AG10803 (cell line): ENCODE results near the gene ACSS1.

Experiments used
- DNase-seq: peaks from one replicate; pipeline ENCODE4 v3.0.0; 2010; ENCODE audit warnings: low read depth
- H3K4me3 ChIP-seq: 2 replicates; pipeline ENCODE4 v1.5.1; 2011; ENCODE audit warnings: mild to moderate bottlenecking, low read length, control low read depth
- TF ChIP-seq, protein P1 (sequence below): conservative IDR thresholded peaks from 2 replicates; pipeline ENCODE4 v1.5.1; 2011; ENCODE audit warnings: mild to moderate bottlenecking, low read length, control low read depth, inconsistent platforms

The ACSS1 gene

DNA sequence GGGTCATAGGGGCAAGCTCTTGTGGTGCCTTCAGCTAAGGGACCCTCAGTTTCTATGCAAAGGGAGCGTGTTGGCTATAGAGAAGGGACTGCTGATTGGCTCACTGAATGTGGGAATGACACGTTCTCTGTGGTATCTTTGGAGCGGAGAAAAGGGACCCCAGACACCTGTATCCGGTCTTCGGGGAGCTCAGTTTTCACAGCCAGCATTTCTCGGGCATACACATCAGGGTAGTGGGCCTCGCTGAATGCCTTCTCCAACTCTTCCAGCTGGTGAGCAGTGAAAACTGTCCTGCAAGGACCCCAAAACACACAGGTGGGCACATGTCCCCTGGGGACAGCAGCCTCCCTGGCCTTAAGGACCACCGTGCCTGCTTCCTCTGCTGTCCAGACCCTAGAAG lies 20.7 kb upstream of the ACSS1 start:
- no peak for DNase-seq
- H3K4me3 ChIP-seq: no peak overlapping the region
- TF ChIP-seq, protein P1, sequence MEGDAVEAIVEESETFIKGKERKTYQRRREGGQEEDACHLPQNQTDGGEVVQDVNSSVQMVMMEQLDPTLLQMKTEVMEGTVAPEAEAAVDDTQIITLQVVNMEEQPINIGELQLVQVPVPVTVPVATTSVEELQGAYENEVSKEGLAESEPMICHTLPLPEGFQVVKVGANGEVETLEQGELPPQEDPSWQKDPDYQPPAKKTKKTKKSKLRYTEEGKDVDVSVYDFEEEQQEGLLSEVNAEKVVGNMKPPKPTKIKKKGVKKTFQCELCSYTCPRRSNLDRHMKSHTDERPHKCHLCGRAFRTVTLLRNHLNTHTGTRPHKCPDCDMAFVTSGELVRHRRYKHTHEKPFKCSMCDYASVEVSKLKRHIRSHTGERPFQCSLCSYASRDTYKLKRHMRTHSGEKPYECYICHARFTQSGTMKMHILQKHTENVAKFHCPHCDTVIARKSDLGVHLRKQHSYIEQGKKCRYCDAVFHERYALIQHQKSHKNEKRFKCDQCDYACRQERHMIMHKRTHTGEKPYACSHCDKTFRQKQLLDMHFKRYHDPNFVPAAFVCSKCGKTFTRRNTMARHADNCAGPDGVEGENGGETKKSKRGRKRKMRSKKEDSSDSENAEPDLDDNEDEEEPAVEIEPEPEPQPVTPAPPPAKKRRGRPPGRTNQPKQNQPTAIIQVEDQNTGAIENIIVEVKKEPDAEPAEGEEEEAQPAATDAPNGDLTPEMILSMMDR: no peak

DNA sequence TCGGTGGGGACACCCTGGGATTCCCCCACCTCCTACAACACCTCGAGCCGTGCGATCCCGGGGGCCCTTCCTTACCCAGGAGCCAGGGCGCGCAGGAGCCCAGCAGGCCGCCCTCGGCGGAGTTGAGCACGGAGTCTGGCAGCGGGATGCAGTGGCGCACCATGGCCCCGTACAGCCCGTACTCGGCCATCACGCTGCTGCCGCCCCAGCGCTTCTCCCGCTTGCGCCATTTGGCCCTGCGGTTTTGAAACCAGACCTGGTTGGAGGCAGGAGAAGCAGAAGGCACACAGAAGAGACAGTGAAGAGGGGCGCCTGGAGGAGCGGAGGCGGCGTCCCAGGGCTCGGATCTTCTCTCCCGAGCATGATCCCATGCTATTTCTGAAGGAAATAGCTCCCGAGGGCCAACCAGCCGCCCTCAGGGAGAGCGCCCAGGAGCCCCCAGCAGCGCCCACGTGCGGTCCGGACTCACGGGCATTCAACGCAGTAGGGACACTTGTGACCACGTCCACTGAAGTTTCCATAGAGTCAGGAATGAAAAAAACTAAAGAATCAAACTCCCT lies 19.8 kb upstream of the ACSS1 start:
- peak overlapping the region; percentile 33 for H3K4me3 ChIP-seq
- TF ChIP-seq, protein P1: no peak

DNA sequence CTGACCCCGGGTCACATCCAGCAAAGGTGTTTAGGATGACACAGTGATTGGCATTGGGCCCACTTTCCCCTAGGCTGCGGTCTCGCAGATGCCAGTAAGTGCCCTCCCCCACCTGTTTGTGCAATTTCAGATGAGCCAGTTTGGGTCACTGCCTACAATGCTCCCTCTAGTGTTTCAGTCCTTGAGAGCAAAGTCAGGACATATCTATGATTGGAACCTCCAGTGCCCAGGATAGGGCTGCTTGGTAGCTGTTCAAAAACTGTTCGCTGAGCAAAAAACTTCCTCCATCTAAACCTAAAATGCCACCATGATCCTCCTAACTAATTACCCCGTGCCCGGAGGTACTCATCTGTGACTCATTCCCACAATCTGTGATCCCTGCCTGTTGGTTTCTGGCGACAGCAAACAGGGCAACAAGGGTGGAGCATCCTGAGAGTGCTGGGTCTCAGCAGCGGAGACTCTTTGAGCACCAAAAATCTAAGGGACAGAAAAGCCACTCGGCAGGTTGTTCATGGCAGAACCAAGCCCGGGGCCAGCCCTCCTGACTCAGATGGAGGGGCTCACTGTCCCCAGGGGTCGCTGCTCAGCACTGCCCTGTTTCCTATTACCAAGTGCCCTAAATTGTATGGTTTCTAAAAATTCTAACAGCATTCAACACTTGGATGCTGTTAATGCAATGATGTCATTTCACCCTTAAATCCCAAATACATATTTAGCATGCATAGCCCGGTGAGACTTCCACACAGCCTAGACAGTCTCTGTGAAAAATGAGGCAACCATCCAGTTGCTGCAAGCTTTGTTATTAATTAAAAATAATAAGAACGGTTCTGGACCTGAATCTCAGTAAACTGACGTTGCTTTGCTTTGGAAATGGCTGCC lies 19.0 kb upstream of the ACSS1 start:
- H3K4me3 ChIP-seq: peak overlapping the region; percentile 33
- TF ChIP-seq, protein P1: peak; percentile 50
- DNase-seq: peak; percentile 36

More for the DNA sequence above, 19.8 kb upstream of the ACSS1 start:
- peak; percentile 33 for DNase-seq

DNA sequence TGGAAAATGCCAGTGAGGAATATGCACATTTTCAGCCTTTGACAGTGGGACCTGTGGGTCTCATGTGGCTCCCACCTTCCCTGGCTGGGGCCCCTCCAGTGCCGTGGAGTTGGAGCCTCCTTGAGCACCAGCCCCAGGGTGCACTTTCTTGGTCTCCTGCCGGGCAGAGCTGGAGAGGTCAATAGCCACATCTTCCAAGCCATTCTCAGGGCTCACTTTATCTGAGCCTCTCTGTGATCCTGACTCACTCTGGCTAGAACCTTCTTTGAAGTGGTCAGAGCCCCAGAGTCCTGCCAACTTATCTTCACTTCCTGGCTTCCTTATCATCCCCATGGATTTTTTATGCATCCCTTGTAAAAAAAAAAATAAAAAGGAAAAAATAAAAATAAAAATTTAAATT lies 18.3 kb upstream of the ACSS1 start:
- no peak overlapping the region for H3K4me3 ChIP-seq
- TF ChIP-seq, protein P1: no peak
- DNase-seq: no peak

DNA sequence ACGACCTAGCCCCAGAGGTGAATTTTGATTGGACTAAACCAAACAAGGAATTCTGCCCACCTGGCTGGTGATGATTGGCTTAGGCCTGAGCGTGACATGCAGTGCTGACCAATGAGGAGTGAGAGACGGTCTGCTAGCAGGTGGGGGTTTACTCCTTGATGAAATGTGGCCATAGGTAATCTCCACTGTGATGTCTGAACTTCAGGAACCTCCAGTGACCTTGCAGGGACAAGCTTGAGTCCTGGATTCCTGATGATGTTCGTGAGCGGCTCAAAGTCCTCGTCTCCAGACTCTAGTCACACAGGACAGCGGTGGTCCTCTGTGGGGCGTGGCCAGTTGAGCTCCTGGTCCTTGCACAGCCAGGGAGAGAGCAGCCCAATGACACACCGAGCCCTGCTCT lies 15.6 kb upstream of the ACSS1 start:
- no peak overlapping the region for H3K4me3 ChIP-seq
- TF ChIP-seq, protein P1: no peak
- no peak for DNase-seq

DNA sequence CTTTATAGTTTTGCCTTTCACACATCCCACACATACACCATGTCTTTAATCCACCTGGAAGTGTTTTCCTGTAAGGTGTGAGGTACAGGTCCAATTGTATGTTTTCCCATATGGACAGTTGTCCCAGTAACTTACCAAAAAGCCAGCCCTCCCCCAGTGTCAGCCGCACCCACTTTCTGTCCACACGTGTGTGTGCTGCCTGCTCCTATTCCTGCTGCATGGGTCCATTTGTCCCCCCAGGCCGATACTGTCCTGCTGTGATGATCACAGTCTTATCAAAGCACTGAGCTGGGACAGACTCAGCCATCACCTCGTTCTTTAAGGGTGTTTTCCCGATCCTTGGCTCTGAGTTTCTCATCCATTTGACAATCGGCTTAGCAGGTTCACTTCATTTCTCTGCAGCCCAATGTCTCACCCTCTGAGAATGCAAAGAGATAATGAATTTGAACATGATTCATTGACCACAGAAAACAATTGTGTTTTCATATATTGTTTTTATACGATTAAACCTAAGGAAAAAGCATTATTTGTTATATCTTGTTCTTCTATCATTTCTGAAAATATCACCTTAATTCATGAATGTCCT lies 14.4 kb upstream of the ACSS1 start:
- no peak for DNase-seq
- TF ChIP-seq, protein P1: no peak
- no peak overlapping the region for H3K4me3 ChIP-seq
